UCSD-AML1 (cell line): ENCODE results near the gene TXNRD2.

ENCODE experiments used
- DNase-seq: peaks from one replicate; lab custom pipeline; 2025; ENCODE audit not compliant: unreplicated experiment; lab: John Stamatoyannopoulos, UW

The TXNRD2 gene

DNA sequence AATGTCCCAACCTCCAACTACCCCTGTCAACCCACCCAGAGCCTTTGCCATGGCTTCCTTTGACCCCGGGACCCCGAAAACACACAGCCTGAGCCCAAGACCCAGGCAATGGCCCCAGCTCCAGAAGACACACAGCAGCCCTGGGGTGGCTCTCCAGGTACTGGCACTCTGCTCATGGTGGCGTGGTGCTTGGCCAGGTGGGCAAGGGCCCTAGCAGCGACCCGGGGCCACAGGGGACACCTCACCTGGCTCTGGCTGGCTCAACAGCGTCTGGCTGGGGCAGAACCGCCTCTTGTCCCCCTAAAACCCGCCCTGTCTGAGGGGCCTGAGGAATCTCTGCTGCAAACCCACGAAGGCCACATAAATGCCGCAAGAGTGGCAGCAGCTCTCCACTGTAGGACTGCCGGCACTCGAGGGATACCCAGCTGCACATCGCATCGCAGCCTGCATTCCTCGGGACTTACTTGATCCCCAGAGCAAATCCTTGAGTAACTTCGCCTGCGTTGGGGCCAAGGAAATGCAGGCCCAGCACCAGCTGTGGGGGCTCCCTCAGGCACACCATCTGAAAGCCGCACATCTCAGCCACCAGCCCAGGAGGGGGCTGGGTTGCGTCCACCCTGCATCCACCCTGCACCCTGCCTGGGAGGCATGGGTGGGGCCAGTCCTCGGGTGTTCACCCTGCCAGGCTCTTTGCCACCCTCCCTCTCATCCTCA lies 63.8 kb downstream of the TXNRD2 start:
- DNase-seq = no peak

DNA sequence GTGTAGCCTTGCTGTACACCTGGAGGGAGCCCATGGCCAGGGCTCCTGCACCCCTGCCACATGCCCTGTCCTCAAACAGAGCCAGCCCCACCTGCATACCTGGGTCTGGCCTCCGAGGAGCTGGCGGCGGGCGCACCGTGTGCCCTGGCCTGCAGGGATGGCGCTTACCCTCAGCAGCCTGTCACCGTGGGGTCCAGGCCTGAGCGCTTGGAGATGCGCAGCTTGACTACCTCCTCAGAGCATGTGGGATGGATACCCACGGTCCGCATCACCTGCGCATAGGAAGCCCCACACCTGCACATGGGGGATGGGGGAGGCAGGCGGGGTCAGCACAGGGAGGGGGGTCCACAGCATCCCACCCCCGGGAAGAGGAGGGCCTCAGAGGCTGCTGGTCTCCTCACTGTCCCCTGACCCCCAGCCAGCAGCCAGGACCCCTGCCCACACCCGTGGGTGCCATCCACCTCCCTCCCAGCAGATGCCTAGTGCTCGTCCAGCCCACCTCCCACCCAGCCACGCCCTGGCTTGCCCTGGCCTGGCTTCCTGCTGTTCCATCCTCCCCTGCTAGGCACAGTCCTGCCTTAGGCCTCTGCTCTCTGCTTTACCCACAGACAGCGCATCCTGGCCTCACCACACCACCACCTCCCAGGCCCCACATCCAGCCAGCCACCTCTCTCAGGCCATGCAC lies 64.5 kb downstream of the TXNRD2 start:
- DNase-seq = no peak

DNA sequence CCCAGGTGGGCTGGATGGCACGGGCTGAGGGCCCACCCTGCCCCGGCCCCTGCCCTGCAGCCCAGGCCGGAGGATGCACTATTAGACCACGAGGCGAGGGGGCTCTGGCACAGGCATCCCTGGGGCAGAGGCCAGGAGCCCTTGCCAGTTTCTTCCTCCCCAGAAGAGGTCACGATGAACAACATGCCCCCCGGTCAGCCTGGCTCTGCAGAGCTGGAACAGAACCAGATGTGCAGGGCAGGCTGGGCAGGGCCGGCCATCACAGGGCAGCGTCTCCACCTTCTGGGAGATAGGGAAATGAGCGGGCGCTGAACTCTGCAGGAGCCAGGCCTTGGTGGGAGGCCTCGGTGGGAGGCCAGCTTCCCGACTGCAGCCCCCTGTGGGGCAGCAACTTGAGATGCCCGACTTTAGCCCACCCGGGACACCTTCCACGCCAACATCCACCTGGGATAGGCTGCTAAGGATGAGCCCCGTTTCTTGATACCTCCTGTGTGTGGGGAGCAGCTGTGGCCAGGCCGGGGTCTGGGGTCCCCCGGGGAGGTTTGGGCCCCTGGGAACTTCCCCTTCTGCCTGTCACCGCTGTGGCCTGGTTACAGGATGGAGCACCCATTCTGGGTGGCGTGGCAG lies 65.2 kb downstream of the TXNRD2 start:
- DNase-seq = no peak

DNA sequence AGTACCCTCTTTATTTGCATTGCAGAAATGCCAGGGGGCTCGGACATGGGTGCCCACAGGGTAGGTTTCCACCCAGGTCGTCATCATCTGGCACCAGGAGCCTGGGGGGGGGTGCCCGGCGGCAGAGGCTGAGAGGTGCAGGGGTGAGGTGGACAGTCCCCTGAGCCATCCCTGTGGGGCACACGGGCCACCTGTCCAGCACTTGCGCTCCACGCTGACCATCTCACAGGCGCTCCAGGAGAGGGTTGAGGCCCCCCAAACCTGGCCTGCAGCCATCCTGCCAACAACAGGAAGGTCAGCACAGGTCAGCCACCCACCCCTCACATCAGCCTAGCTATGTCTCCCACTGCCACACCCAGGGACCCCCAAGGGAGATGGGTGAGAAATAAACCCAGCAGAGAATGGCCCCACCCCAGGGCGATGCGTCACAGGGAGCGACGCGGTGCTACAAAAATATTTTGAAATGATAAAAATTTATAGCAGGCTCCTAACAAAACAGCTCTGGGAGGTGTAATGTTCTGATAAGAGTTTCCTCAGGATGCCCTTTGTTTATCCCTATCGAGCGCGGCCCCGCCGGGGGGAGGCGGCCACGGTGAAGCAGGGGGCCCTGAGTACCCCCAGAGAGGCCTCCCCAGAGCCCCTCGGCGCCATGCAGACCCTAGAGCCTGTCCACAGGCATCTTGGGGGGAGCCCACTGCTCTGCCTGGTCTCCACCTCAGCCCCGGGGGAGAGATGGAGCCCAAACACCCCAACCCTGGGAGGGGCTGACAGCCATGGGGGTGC lies 65.9 kb downstream of the TXNRD2 start:
- DNase-seq = no peak

DNA sequence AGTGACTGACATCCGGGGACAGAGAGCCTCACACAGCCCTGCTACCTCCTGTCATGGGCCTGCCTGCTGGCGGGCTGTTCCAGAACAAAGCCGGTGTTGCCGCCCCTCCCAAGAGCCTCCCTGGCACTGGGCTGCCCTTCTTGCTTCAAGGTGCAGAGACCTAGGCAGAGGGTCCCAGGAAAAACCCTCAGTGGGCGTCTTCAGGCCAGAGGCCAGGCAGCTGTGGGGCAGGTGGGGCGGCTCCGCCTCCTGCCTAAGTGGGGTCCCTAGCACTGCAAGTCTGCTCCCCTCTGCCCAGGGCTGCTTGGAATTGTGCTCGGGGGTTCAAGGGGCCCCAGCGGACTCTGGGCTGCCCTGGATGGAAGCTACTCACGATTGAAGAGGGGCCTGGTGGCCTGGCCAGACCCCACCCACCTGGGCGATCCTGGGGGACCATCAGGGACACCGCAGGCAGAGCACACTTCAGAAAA lies 66.5 kb downstream of the TXNRD2 start:
- DNase-seq = no peak

DNA sequence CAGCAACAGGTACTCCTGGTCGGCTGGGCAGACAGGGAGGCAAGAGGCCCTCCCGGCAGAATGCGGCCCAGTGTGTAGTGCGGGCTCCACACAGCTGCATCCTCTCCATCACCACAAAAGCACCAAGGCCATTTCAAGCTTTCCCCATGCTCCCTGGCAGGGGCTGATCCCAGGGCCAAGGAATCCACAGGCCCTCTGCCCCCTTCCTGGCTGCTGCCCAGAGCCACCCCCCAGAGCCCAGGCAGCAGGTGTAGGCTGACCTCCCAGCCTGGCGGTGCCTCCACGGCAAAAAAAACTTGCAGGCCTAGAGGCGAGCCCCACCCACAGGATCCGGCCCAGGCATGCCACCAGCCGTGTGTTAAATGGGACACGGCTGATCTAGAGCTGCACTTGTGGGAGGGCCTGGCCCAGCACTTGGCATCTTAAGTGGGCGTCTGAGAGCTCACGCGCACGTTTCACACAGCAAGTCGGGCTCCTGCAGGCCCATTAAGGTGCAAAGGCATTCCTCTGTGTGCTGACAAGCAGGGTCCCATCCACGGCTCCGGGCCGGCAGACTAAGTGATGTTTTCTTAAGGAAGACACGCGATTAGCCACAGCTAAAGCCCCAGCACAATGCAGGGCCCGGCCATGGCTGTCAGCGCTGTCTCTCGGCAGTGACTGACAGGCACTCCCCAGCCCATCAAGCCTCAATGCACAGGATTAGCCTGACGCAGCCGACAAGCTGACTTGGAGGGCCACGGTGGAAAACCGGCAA lies 67.1 kb downstream of the TXNRD2 start:
- no peak for DNase-seq

DNA sequence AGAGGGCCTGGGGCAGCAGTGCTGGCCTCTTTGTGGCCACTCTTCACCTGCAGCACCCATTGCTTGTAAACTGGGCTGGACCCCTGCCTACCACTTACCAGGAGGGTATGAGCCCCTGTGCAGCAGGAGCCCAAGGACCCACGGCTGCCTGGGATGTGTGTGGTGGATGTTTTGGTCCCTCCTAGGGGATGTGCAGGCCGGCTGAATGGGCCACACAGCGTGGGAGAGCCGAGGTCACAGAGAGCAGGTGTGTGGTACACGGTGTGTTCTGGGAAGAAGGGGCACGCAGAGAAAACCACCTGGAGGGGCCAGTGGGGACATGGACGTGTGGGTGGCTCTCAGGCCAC lies 67.7 kb downstream of the TXNRD2 start:
- DNase-seq = no peak

DNA sequence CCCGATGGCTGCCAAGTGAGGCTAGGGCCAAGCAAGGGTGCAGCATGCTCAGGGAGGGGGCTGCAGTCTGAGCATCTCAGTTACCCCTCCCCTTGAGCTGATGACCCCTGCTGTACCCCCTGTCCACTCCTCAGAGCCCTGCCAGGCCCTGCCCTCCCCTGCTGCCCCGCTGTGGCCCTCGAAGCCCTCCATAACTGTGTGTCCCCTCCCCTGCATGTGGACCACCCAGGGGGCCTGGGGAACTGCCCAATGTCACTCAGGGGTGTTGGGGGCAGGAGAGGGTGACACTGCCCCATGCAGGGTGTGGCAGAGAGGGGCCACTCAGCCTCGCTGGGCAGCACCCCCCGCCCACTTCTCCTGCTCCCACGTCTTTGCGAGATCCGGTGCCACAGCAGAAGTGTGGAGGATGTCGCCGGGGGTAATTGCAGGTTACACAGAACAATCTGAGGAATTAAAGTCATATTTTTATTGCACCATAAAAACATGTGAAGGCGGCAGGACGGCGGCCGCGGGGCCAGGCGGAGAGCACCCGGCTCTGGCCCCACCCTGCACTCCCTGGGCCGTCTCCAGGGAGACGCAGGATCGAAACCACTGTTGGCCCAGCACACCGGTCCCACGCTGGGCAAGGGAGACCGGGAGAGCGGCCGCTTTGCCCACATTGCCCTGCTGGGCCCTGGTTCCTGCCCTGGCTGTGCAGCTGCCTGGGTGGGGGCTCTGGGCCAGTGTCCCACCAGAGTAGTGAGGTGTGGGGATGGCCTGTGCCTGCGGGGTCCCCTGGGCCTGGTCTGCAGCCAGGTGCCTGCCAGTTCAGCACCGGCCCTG lies 68.3 kb downstream of the TXNRD2 start:
- no peak for DNase-seq

DNA sequence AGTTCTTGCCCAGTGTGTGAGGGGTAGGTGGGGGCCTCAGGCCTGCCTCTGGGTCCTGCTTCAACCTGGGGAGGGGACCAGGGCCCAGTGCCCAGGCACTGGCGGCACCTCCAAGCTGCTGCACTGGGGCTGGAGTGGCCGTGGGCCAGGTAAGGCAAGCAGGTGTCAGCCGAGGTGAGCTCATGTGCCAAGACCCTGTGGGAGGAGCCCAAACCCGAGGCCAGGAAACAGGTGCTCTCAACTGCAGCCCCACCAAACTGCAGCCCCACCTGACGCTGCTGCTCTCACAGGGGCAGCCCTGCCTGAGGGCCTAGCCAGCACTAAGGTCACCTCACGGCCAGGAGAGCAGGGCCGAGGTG lies 68.9 kb downstream of the TXNRD2 start:
- no peak for DNase-seq

DNA sequence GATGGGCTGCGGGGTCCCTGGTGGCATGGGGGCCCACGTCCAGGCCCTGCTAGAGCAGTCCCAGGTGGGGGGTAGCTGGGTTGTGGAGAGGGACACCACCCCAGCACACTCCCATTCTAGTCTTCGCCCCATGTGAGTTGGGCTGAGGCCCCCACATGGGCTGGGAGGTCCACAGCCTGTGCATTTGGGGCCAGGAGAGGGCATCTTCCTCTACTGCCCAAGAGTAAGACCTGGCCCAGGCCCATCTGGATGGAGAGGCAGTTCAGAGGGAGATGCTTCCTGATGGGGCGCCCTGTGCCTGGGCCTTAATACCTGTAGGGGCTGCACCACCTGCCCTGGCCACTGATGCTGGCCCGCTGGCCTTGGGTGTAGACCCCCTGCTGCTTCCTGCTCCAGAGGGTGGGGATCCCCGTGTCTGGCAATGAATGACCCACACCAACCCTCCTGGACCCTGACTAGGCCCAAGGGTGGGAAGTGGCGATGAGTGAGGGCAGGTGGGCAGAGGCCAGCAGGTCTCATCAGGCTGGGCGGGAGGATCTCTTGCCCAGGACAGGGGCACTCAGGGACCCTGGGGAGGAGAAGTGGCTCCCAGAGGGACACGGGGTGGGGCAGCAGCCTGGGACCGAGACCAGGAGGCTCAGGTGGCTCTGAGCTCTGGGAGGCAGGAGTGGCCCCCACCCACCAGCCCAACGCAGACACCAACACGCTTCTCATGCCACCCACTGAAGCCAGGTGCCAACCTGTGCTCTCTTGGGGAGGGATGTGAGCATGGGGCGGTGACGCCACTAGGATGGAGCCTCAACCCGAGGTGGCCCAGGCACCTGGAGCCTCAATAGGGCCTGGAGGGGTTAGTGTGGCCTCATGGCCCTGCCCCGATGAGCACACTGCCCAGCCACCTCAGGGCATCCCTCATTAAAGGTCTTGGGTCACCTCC lies 69.5 kb downstream of the TXNRD2 start:
- no peak for DNase-seq

DNA sequence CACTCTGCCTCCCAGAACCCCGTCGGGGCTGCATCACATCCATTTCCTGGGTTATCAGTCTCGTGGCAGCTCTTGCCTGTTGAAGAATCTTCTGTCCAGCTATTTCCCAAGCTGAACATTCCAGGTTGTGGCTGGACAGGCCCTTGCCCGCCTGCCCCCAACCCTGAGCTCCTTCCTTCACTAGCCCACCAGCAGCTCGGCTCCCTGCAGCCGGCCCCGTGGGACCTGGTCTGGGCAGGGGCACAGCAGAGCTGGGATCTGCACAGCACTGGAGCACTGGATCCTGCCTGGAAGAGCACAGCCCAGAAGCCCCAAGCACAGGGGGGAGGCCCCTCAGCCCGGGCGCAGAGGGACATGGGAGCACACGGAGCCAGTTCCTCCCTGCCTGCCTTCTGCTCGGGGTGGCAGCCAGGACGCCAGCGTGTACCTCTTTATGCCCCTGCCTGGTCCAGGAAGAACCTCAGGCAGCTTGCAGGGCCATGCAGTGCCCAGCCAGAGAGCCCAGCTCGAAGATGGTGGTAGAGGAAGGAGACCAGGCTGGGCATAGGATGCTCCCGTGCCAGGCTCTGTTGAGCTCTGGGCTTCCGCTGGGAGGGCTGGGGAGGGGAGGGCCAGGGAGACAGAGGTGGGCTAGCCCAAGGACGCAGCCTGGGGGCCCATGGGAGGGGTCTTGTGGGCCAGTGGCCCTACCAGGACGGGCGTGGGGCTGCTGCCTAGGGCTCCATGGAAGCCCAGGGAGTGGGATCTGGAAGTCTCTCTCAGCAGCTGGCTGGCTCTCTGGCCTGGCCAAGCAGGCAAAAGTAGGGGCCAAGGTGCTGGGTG lies 70.4 kb downstream of the TXNRD2 start:
- no peak for DNase-seq

DNA sequence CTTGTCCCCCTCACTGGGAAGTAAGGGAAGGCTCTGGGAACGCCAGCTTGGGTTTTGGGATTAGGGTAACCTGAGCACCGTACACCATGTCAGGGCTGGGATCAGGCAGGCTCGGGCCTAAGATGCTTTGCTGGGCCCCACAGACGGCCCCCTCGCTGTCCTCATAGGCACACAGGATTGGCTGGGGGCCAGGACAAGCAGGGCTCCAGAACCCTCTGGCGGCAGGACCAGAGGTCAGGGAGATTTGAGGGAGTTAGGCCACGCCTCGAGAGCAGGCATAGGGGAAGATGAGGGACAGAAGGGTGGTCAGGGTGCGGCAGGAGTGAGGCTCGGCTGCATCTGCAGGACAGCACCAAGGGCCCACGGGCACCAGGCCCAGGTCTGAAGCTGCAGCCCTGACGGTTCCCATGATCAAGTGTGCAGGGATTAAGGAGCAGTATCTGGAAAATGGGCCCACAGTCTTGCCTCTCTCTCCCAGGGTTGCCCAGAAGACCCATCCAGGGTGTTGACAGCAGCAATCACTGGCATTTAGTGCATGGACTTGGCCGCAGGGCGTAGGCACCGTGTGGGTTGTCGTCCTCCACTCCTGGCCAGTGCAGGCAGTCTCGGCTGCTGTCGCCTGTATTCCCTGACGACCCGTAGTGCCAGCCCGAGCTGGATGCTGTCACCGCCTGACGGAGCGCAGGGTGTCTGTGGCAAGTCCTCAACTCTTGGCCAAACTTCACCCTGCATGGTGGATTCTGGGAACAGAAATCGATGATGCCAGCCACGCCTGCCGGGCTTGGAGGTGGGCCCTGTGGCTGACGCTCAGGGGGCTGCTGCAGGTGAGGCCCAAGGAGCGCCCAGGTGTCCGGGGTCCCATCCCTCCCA lies 71.2 kb downstream of the TXNRD2 start:
- no peak for DNase-seq

DNA sequence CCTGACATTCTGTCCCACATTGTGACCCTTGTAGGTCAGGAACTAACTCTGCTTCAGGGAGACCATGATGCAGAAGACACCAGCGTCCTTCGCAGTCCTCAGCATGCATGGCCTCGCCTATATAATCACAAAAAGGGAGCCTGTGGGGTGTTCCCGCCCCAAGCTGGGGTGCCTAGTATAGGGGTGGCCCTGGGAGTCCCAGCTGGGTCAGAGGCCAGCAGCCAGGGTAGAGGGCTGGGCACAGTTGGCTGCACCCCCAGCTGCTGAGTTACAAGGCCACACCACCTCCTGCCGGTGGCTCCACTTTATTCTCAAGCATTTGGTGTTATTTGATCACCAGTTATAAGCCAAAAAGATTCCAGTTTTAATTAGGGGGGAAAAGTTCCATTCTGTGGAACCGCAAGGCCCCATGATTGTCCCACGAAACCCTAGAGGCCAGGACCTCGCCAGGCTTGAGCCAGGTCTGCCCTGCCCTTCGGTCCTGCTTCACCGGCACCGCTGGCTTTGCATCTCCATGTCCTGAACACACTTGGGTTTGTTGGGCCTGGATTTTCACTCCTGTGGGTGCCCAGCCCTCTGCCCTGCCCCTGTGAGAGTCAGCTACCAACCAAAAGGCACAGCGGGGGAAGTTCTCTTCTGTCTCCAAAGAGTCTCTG lies 72.0 kb downstream of the TXNRD2 start:
- DNase-seq = no peak

DNA sequence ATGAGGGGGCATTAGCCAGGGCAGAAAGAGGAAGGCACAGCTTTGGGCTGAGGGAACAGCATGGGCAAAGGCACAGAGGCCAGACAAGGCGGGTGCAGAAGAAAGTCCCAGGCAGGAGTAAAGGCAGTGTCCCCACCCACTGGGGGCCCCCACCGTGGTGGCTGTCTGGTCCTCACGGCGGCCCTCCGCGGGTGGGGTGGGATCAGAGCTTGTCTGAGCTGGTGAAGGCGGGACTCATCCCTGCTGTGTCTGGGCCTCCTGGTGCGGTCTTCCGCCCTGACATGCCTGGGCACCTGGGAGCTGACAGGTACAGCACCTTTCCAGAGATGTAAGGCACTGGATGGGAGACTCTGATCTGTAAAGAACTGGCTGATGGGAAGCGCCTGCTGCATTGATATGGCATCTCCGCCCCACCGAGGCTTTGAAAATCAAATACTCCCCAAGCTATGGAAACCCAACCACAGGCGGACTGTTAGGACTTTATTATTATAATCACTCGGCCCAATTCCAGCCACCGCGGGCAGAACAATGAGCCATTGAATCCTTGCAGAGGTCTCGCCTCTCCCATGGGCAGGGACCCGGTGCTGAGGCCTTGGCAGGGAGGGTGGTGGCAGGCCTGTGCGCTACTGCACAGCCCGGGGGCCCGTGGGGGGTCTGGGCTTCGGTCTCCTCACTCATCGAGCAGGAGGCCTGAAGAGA lies 72.7 kb downstream of the TXNRD2 start:
- no peak for DNase-seq

DNA sequence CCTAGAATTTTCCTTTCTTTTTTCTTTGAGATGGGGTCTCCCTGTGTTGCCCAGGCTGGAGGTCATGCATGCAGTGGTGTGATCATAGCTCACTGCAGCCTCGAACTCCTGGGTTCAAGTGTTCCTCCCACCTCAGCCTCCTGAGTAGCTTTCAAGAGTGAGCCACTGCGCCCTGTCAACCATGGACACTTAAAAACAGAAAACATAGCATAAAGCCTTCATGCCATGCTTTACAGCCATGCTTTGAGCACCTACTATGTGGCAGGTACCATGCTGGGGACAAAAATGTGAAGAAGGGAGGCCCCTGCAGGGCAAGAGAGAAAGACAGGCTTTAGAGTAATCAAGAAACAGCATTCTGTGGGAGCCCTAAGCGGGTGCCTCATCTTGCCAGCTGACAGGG lies 73.3 kb downstream of the TXNRD2 start:
- no peak for DNase-seq

DNA sequence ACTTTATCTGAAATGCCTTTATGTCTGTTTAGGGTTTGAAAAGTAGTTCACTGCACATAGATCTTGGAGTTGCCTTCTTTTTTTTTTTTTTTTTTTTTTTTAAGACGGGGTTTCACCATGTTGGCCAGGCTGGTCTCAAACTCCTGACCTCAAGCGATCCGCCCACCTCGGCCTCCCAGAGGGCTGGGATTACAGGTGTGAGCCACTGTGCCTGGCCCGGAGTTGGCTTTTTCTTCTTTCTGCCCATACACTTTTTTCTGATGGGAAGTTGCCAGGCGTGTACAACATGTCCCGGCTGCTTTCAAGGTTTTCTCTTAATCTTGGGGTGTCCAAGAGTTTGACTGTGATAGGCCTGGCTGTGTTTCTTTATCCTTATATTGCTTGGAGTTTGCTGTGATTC lies 74.0 kb downstream of the TXNRD2 start:
- no peak for DNase-seq
